ENCODE data around the gene ADAP2.

- TF ChIP-seq EZH2 (IDR thresholded peaks at IDR 0.05; ENCODE audit: low read depth, unreplicated experiment), result no peak
- TF ChIP-seq REST (IDR thresholded peaks at IDR 0.05; ENCODE audit: unreplicated experiment), result no peak
- no peak for TF ChIP-seq CTCF (conservative IDR thresholded peaks at IDR 0.05; ENCODE audit: low read depth in 2 of 2)
- TF ChIP-seq CREB1 (CRISPR knock-in tag; IDR thresholded peaks at IDR 0.05; ENCODE audit: low read depth), result no peak
- no peak for TF ChIP-seq POLR2AphosphoS5 (IDR thresholded peaks at IDR 0.05; ENCODE audit: low read depth)
- TF ChIP-seq NANOG (IDR thresholded peaks at IDR 0.05; ENCODE audit: borderline replicate concordance), result no peak
- no peak for TF ChIP-seq ZNF114 (CRISPR knock-in tag; IDR thresholded peaks at IDR 0.05)
These were observed 86.8 kb downstream of the ADAP2 start for GRCh38 chr17:31008374-31009041.

Data from GM23338 (cell line).